T-helper 17 cell (primary cell): ENCODE results near the gene GRM5. TPM values are rescaled to one million over a fixed set of nuclear protein-coding genes. Genes with fewer than 3 reads are reported as not detected.

ENCODE experiments used
- ATAC-seq: fragments of 150-1000 bp; cut with Tn5 transposase; 2 replicates; pipeline ENCODE4 v1.10.0; 2021; ENCODE audit warnings: mild to moderate bottlenecking, moderate library complexity
- DNase-seq, 3 donors: peaks; one replicate each; pipeline versions ENCODE4 v3.0.0 to v3.0.0-alpha.2; 2020 to 2021
- H3K9me3 ChIP-seq: one replicate; pipeline ENCODE4 v1.7.0; 2013; ENCODE audit warnings: low read length, mild to moderate bottlenecking; ENCODE audit not compliant: control insufficient read depth, poor library complexity, severe bottlenecking
- H3K27ac Mint-ChIP-seq: one replicate; pipeline ENCODE4 v1.8.0; 2022; ENCODE audit warnings: mild to moderate bottlenecking, moderate library complexity, mixed read lengths
- H3K27me3 Mint-ChIP-seq: one replicate; pipeline ENCODE4 v1.8.0; 2022; ENCODE audit warnings: mixed read lengths
- H3K36me3 Mint-ChIP-seq: one replicate; pipeline ENCODE4 v1.8.0; 2022; ENCODE audit warnings: low read depth, mixed read lengths
- H3K4me1 Mint-ChIP-seq: one replicate; pipeline ENCODE4 v1.8.0; 2022; ENCODE audit warnings: mild to moderate bottlenecking, mixed read lengths
- H3K4me3 Mint-ChIP-seq: one replicate; pipeline ENCODE4 v1.8.0; 2022; ENCODE audit warnings: mild to moderate bottlenecking, moderate library complexity, mixed read lengths
- total RNA-seq, 4 donors: library from RNA in 2 of 4; stranded (reverse) in 2 of 4; gene quantifications; one replicate each; pipeline ENCODE4 v1.2.3 and lab custom pipeline; 2022 to 2026

The GRM5 gene
- total RNA-seq, 2 donors from 2014 or later = not detected

DNA sequence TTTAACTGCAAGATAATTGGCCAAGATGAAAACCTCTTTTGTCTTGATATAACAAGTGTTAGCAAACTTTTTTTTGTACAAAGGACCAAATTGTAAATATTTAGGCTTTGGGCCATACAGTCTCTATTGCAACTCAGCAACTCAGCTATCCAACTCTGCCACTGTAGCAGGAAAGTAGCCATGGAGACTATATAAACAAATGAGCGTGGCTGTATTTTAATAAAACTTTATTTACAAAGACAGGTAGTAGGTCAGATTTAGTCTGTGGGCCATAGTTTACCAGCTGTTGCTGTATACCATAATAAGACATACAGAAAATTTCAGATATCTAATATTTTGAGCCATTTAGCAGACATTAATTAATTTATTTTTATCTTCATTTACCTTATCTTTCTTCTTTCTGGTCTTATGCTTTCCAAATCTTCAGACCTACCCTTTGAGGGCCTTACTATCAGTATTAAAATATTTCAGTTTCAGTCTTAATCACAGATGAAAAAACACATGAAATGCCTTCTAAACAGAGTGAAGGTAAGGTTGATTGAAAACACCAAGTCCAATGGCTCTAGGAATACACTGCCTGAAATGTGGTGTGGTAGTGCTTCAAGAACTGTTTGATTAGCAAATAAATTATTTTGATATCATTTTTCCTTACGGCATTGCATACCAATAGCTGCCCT, 471.4 kb downstream of the GRM5 start:
- Mint-ChIP-seq H3K36me3 (no peaks in the 10 kb centered on the region), H3K27ac (no peak overlapping the region), H3K4me1 (no peaks in the 10 kb centered on the region), H3K27me3 (peaks cover 5% of the 10 kb centered on the region), H3K4me3 (no peak overlapping the region)
- no peaks in the 10 kb centered on the region for H3K9me3 ChIP-seq
- DNase-seq = no peak
- ATAC-seq = no peak

DNA sequence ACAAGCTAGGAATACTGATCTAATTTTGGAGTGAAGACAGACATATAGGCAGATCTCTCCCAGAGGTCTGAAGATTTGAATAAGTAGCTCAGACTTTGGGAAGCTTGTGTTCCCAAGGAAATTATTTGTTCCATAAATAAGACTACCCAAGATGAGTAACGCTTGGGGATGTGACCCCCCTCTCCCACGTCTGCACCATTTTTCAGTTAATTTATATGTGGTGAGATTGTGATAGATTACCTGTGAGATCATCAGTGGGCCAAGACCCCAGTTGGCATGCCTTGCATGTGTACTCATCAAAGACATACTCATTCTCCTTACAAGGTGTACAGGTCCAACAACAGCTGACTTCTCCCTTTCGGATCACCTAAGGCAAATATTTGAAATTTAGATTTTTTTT, 475.4 kb downstream of the GRM5 start:
- H3K4me3 Mint-ChIP-seq = no peak overlapping the region
- no peak for DNase-seq
- no peaks in the 10 kb centered on the region for H3K9me3 ChIP-seq
- peaks cover 5% of the 10 kb centered on the region for H3K4me1 Mint-ChIP-seq
- H3K36me3 Mint-ChIP-seq = no peaks in the 10 kb centered on the region
- no peak overlapping the region for H3K27ac Mint-ChIP-seq
- ATAC-seq = no peak
- H3K27me3 Mint-ChIP-seq = peaks cover 15% of the 10 kb centered on the region

DNA sequence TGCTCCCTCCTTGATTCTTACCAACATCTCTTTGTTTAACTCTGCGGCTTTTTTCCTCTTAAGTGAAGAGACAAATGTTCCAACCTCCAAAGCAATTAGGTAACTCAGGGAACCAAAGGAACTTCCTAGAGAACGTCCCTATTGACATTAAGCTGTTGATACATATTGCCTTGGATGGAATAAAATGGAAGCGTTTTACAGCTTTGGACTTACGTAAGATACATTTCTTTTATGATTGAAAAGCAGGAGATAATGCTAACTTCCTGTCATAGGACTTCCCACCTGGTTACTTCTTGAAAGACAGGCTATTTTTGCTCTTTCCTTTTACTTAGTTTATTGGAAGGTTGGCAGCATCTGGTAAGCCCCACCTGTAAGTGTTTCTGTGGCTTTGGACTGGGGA, 482.5 kb downstream of the GRM5 start:
- Mint-ChIP-seq H3K36me3 (no peaks in the 10 kb centered on the region), H3K27ac (no peak overlapping the region), H3K4me1 (peaks cover 5% of the 10 kb centered on the region), H3K4me3 (no peak overlapping the region), H3K27me3 (peaks cover 38% of the 10 kb centered on the region)
- DNase-seq (no peak), ATAC-seq (no peak)
- H3K9me3 ChIP-seq = no peaks in the 10 kb centered on the region

DNA sequence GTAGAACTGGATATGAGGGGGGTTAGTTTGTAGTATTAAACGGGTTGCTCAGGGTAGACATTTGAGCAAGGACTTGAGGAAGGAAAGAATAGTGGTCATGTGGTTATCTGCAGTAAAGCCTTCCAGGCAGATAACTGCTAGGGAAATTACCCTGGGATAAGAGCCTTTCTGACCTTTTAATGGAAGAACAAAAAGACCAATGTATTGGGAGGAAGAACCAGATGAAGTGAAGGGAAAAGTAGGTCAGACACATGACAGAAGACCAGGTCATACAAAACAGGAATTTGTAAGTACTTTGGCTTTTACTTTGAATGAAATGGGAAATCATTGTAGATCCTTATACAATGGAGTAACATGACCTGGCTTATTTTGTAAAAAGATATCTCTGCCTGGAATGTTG, 486.3 kb downstream of the GRM5 start:
- Mint-ChIP-seq H3K27me3 (peaks cover 23% of the 10 kb centered on the region), H3K4me1 (no peaks in the 10 kb centered on the region), H3K27ac (no peak overlapping the region), H3K36me3 (no peaks in the 10 kb centered on the region), H3K4me3 (no peak overlapping the region)
- no peaks in the 10 kb centered on the region for H3K9me3 ChIP-seq
- DNase-seq (no peak), ATAC-seq (no peak)

DNA sequence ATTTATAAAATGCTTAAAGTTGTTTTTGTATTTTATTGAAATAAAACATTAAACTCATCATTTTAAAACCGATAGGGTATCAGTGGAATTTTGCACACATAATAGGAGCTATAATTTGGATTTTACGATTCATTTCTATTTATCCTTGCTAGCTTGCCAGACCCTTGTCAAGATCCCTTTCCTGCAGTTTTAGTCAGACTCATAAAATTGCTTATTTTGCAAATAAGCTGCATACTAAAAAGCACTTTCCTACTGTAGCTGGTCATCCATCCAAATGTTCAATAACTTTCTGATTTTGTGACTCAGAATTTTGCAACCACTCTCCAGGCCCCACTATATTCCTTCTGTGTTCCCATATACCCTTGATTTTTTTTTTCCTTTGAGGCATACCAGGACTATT, 489.0 kb downstream of the GRM5 start:
- no peak for DNase-seq
- peaks cover 25% of the 10 kb centered on the region for H3K27me3 Mint-ChIP-seq

DNA sequence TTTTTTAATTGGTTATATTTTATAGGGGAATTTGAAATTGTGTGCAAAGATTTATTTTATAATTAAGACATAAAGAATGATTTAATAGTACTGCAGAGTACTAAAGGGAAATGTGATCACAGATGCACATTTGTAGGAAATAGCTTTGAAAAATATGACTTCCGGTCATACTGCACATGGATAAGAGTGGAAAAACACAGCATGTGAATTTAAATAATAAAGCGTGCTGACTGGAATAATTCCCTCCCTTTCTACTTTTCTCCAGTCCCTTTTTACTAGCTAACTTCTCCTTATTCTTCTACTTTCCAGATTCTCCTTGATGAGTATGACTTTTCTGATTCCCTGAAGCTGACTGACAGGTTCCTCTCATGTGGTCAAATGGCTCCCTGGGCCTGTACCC, 489.9 kb downstream of the GRM5 start:
- DNase-seq (no peak), ATAC-seq (no peak)
- H3K36me3 Mint-ChIP-seq = no peaks in the 10 kb centered on the region
- no peaks in the 10 kb centered on the region for H3K9me3 ChIP-seq
- peaks cover 25% of the 10 kb centered on the region for H3K27me3 Mint-ChIP-seq
- no peaks in the 10 kb centered on the region for H3K4me1 Mint-ChIP-seq
- no peak overlapping the region for H3K4me3 Mint-ChIP-seq
- H3K27ac Mint-ChIP-seq = no peak overlapping the region

More for the DNA sequence above, 489.0 kb downstream of the GRM5 start:
- H3K4me3 Mint-ChIP-seq = no peak overlapping the region
- H3K36me3 Mint-ChIP-seq = no peaks in the 10 kb centered on the region
- H3K27ac Mint-ChIP-seq = no peak overlapping the region
- H3K4me1 Mint-ChIP-seq = no peaks in the 10 kb centered on the region
- H3K9me3 ChIP-seq = no peaks in the 10 kb centered on the region
- ATAC-seq = no peak

DNA sequence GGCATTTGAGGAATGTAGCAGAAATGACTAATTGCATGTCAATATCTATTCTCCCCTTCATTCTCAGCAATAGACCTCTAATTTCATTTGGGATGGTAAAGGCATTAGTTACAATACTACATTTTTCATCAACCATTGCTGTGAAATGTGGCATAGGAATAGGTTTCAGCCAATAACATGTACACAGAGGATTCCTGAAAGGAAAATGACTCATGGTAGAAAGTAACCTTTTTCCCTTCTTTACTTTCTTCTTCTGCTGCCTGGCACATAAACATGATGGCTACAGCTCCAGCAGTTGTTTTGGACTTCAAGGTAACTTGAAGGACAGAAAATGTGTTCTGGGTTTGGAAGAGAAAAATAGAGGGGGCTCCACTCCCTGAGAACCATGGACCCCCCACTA, 496.4 kb downstream of the GRM5 start:
- peaks cover 24% of the 10 kb centered on the region for H3K27me3 Mint-ChIP-seq
- H3K36me3 Mint-ChIP-seq = no peaks in the 10 kb centered on the region
- H3K4me1 Mint-ChIP-seq = peaks cover 2% of the 10 kb centered on the region
- ATAC-seq (no peak), DNase-seq (no peak)
- no peak overlapping the region for H3K4me3 Mint-ChIP-seq
- no peaks in the 10 kb centered on the region for H3K9me3 ChIP-seq
- no peak overlapping the region for H3K27ac Mint-ChIP-seq

DNA sequence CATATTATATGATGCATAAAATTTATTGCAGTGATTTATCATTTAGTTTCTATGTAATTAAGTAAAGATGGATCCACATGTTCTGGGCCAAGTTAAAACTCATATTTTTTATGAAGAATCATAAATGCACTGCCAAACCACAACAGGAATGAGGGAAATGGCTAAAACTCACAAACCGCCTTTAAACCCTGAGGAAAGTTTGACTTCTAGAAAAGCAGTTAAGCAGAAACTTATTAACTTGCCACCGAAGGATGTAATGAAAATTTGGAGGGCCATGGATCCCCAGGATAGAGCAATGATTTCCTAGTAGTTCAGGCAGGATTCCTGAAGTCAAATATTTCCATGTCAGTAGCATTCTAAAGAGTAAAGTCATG, 510.0 kb downstream of the GRM5 start:
- no peak for DNase-seq
- Mint-ChIP-seq H3K4me3 (no peak overlapping the region), H3K27ac (no peak overlapping the region), H3K4me1 (no peaks in the 10 kb centered on the region), H3K27me3 (peaks cover 23% of the 10 kb centered on the region), H3K36me3 (no peaks in the 10 kb centered on the region)
- no peaks in the 10 kb centered on the region for H3K9me3 ChIP-seq
- ATAC-seq = no peak

DNA sequence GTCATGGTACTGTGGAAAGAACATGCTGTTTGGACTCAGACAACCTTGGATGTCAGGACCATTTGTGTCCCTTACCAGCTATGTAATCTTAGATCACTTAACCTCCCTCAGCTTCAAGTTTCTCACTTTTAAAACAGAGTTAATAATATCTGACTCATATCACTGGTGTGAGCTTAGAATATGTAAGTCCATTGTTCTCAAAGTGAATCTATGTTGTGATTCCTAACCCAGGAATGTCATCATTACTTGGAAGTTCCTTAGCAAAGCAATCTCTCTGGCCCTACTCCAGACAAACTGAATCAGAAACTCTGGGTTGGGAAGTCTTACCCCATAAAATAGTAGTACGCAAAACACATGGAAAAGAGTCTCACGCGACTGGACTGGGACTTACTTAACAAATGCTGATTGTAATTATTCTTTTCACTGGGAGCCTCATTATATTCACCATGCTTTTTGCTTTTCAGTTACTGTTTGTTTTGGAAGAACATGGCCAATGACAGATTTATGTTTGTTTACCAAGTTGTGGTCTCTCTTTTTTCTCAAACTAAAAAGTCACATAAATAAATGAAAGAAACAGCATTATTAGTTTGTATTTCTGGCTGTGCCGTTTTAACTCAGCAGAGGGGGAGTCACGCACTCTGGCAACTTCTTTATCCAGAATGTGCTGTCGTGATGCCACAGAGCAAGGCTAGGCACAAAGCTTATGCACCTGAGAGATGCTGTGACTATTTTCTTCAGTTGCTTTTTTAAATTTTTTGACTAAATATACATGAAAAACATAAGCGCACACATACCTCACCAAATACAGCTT, 510.6 kb downstream of the GRM5 start:
- ATAC-seq (no peak), DNase-seq (no peak)
- Mint-ChIP-seq H3K27me3 (peaks cover 23% of the 10 kb centered on the region), H3K27ac (no peak overlapping the region), H3K4me1 (no peaks in the 10 kb centered on the region), H3K36me3 (no peaks in the 10 kb centered on the region), H3K4me3 (no peak overlapping the region)
- H3K9me3 ChIP-seq = no peaks in the 10 kb centered on the region

DNA sequence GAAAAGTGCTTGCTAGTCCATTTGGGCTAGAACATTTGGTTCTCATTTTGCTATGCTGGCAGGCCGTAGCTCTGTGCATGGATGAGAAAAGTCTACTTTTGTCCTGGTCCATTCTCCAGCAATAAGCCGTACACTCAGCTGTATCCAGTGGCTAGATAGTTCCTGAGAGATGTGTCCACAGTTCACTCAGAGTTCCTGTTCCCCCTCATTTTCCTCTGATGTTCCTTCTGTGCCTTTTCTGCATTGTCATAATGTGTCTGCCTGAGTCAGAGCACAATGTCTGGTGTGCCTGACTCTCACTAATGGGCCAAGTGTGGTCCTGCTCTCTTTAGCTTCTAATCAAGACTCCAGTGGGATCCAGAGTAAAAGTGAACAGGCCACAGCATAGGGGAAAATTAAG, 512.6 kb downstream of the GRM5 start:
- DNase-seq = no peak
- no peaks in the 10 kb centered on the region for H3K36me3 Mint-ChIP-seq

DNA sequence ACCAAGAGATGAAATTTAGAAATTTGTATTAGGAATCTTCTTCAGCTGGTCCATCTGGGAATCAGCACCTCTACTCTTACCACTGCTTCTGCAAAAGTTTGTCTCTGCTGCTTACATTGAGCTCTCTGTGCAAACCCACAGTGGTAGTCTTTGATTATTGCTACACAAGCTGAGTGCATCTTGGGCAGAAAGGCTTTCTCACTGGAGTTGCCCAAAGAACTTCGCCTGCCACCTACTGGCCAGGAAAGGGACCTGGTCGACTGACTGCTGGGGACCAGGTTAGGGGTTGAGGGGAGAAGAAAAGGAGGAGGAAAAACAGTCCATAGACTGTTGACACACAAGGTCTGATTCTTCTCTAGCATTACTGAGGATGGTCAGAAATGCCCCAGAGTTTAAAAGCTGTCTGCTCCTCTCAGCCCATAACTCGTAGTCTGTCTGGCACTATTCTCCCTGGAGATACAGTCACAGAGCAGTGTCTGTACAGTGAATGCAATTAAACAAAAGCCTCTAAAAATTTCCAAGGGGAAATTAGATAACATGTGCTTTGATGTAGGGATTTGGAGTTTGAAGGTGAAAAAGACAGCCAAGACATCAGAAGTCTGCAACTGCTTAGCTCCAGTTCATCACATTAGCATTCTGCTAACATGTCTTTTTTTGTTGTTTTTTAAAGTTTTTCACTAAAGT, 513.3 kb downstream of the GRM5 start:
- H3K27me3 Mint-ChIP-seq = peaks cover 21% of the 10 kb centered on the region
- ATAC-seq = peak; percentile 67
- H3K4me1 Mint-ChIP-seq = no peaks in the 10 kb centered on the region
- H3K9me3 ChIP-seq = no peaks in the 10 kb centered on the region
- peak in 2 of 3 donors; percentile 15 to 25 for DNase-seq
- H3K27ac Mint-ChIP-seq = no peak overlapping the region
- no peak overlapping the region for H3K4me3 Mint-ChIP-seq
- H3K36me3 Mint-ChIP-seq = no peaks in the 10 kb centered on the region

More for the DNA sequence above, 512.6 kb downstream of the GRM5 start:
- Mint-ChIP-seq H3K4me3 (no peak overlapping the region), H3K4me1 (no peaks in the 10 kb centered on the region), H3K27ac (no peak overlapping the region), H3K27me3 (peaks cover 28% of the 10 kb centered on the region)
- H3K9me3 ChIP-seq = no peaks in the 10 kb centered on the region
- ATAC-seq = no peak

DNA sequence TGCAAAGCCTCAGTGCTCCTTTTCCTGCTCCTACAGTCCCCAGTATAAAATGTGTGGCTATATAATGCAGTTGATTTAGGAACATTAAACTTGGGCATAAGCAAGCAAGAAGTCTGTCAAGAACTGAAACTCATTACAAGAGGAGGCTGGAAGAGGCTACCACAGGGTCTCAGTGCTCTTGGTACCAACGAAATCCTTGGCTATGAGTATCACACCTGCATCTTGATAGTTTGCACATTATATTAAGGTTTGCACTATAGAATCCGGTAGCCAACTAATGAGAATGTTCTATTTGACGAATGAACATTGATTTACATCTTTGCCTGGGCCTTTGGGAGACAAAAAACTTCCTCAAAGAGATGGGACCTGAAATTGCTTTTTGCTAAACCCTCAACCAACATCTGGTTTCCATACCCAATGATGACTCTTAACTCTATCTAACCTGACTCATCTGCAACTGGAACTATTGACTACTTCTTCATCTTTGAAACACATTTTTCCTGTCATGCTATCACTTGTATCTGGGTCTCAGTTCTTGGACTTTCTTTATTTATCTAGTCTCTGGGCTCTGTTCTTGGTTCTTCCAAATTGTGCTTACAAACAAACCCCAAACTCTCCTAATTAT, 521.0 kb downstream of the GRM5 start:
- ATAC-seq = no peak
- H3K27me3 Mint-ChIP-seq = peaks cover 9% of the 10 kb centered on the region
- no peaks in the 10 kb centered on the region for H3K9me3 ChIP-seq
- H3K4me1 Mint-ChIP-seq = peaks cover 5% of the 10 kb centered on the region
- H3K4me3 Mint-ChIP-seq = peak overlapping the region; percentile 36
- H3K27ac Mint-ChIP-seq = no peak overlapping the region
- DNase-seq = no peak
- H3K36me3 Mint-ChIP-seq = no peaks in the 10 kb centered on the region
